ENCODE data around the gene ZNF536. TPM values are rescaled to one million over a fixed set of nuclear protein-coding genes. Genes with fewer than 3 reads are reported as not detected.

The ZNF536 gene
- total RNA-seq, 1 experiment from 2014 or later: 0.05 TPM

DNA sequence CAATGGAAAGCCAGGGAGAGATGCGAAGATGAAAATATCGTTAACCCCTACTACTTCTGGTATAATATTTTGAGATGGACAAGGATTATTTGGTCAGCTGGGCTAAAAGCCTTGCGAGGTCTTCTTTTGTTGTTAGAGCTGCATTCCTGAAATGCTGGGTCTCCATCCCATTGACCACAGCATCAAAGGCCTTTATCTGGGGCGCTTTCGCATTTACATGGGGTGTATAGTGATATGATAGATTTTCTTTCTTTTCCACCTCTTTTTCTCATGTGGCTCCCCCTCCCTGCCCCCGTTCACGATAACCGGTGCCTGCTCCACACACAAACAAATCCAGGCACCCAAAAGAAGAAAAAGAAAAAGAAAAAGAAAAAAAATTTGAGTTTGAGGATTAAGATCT is 77.5 kb downstream of the ZNF536 start:
- DNase-seq (ENCODE audit: low read depth, low spot score) (no peak), ATAC-seq (no peak)
- Histone ChIP-seq H3K9me3 (ENCODE audit: control insufficient read depth, insufficient read depth, low read depth, low read length) (no peaks in the 10 kb centered on the region), H3K4me3 (ENCODE audit: low read depth in 2 of 2, low read length in 2 of 2) (no peak overlapping the region), H3K27me3 (ENCODE audit: control insufficient read depth, insufficient read depth, low read length) (peaks cover 26% of the 10 kb centered on the region), H3K4me1 (ENCODE audit: control insufficient read depth, insufficient read depth, low read length) (no peaks in the 10 kb centered on the region), H3K27ac (ENCODE audit: low read length) (no peak overlapping the region), H3K36me3 (ENCODE audit: control insufficient read depth, insufficient read depth, low read length) (no peaks in the 10 kb centered on the region)
- intact Hi-C loops (cut with micrococcal nuclease; ENCODE audit: unreplicated experiment): no loop called here
- TF ChIP-seq TCF7L2 (IDR thresholded peaks at IDR 0.05; ENCODE audit: low read depth, low read length) (no peak), POLR2AphosphoS5 (IDR thresholded peaks at IDR 0.05; ENCODE audit: low read depth, low read length) (no peak)
- TF ChIP-seq, protein P1, sequence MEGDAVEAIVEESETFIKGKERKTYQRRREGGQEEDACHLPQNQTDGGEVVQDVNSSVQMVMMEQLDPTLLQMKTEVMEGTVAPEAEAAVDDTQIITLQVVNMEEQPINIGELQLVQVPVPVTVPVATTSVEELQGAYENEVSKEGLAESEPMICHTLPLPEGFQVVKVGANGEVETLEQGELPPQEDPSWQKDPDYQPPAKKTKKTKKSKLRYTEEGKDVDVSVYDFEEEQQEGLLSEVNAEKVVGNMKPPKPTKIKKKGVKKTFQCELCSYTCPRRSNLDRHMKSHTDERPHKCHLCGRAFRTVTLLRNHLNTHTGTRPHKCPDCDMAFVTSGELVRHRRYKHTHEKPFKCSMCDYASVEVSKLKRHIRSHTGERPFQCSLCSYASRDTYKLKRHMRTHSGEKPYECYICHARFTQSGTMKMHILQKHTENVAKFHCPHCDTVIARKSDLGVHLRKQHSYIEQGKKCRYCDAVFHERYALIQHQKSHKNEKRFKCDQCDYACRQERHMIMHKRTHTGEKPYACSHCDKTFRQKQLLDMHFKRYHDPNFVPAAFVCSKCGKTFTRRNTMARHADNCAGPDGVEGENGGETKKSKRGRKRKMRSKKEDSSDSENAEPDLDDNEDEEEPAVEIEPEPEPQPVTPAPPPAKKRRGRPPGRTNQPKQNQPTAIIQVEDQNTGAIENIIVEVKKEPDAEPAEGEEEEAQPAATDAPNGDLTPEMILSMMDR (IDR thresholded peaks at IDR 0.05): no peak
- ChIA-PET CTCF (interaction anchor here (0.6 kb wide), 2 partner anchors 15 to 217 kb away, joined by 3 read pairs; no protein-coding TSS in a partner anchor), POLR2A (no interaction called here)
- BruUV-seq (replicated peaks): no TSS peak
- in situ Hi-C loops (cut with HindIII; ENCODE audit: low pct_unique_long_range_greater_than_20kb, low sequenced_read_pairs): no loop called here

GRCh38 chr19:30450100-30450499 is 77.9 kb downstream of the ZNF536 start:
- no TSS peak for BruUV-seq (replicated peaks)
- in situ Hi-C loops (cut with HindIII; ENCODE audit: low pct_unique_long_range_greater_than_20kb, low sequenced_read_pairs): no loop called here
- H3K4me1 ChIP-seq (ENCODE audit: control insufficient read depth, insufficient read depth, low read length): no peaks in the 10 kb centered on the region
- DNase-seq (ENCODE audit: low read depth, low spot score): no peak
- POLR2A ChIA-PET: no interaction called here
- no peak overlapping the region for H3K27ac ChIP-seq (ENCODE audit: low read length)
- TF ChIP-seq, protein P2, sequence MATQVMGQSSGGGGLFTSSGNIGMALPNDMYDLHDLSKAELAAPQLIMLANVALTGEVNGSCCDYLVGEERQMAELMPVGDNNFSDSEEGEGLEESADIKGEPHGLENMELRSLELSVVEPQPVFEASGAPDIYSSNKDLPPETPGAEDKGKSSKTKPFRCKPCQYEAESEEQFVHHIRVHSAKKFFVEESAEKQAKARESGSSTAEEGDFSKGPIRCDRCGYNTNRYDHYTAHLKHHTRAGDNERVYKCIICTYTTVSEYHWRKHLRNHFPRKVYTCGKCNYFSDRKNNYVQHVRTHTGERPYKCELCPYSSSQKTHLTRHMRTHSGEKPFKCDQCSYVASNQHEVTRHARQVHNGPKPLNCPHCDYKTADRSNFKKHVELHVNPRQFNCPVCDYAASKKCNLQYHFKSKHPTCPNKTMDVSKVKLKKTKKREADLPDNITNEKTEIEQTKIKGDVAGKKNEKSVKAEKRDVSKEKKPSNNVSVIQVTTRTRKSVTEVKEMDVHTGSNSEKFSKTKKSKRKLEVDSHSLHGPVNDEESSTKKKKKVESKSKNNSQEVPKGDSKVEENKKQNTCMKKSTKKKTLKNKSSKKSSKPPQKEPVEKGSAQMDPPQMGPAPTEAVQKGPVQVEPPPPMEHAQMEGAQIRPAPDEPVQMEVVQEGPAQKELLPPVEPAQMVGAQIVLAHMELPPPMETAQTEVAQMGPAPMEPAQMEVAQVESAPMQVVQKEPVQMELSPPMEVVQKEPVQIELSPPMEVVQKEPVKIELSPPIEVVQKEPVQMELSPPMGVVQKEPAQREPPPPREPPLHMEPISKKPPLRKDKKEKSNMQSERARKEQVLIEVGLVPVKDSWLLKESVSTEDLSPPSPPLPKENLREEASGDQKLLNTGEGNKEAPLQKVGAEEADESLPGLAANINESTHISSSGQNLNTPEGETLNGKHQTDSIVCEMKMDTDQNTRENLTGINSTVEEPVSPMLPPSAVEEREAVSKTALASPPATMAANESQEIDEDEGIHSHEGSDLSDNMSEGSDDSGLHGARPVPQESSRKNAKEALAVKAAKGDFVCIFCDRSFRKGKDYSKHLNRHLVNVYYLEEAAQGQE (IDR thresholded peaks at IDR 0.05; ENCODE audit: insufficient read depth in 1 of 2, low read depth in 2 of 2, low read length in 1 of 2): no peak
- TF ChIP-seq, protein P1 (IDR thresholded peaks at IDR 0.05): no peak
- no peak for TF ChIP-seq POLR2AphosphoS5 (IDR thresholded peaks at IDR 0.05; ENCODE audit: low read depth, low read length)
- TF ChIP-seq TCF7L2 (IDR thresholded peaks at IDR 0.05; ENCODE audit: low read depth, low read length): no peak
- no peak for TF ChIP-seq SIN3A (IDR thresholded peaks at IDR 0.05; ENCODE audit: borderline replicate concordance, insufficient read depth, low read depth, low read length)
- no peaks in the 10 kb centered on the region for H3K9me3 ChIP-seq (ENCODE audit: control insufficient read depth, insufficient read depth, low read depth, low read length)
- no peaks in the 10 kb centered on the region for H3K36me3 ChIP-seq (ENCODE audit: control insufficient read depth, insufficient read depth, low read length)
- ATAC-seq: no peak
- H3K27me3 ChIP-seq (ENCODE audit: control insufficient read depth, insufficient read depth, low read length): peaks cover 26% of the 10 kb centered on the region
- CTCF ChIA-PET: interaction anchor here (0.6 kb wide), 1 partner anchor 16 kb away, joined by 3 read pairs; no protein-coding TSS in a partner anchor
- H3K4me3 ChIP-seq (ENCODE audit: low read depth in 2 of 2, low read length in 2 of 2): no peak overlapping the region
- intact Hi-C loops (cut with micrococcal nuclease; ENCODE audit: unreplicated experiment): no loop called here
